A549 (cell line): ENCODE results near the gene MALRD1. TPM values are rescaled to one million over a fixed set of nuclear protein-coding genes. Genes with fewer than 3 reads are reported as not detected.
"Not testable (repeated sequence)": the region's sequence is repeated elsewhere in the genome, so short reads cannot be mapped to it uniquely, and the experiment has no call there.

ENCODE experiments used
- ATAC-seq, 2 experiments: fragments of 200-7000 bp in 1 of 2; fragments of >200 bp in 1 of 2; cut with Nextera tagmentation in 1 of 2; cut with Tn5 transposase in 1 of 2; 3 replicates each; pipeline versions ENCODE4 v1.8.0 to v1.9.1; 2018 to 2020; ENCODE audit warnings: mild to moderate bottlenecking in 1 of 2, moderate library complexity in 1 of 2
- CTCF ChIA-PET: fragments of 300-600 bp; sonication (Branson Sonifier 250); formaldehyde crosslinking; extraction: SDS; loops from one replicate; lab custom pipeline; 2021; ENCODE audit warnings: antibody characterized with exemption, inconsistent platforms; lab: Yijun Ruan, JAX
- POLR2A ChIA-PET: fragments of 350-600 bp; formaldehyde crosslinking; extraction: SDS; loops from one replicate; lab custom pipeline; 2021; ENCODE audit warnings: antibody characterized with exemption, inconsistent platforms; lab: Yijun Ruan, JAX
- DNase-seq, 2 experiments: peaks; one replicate each; pipeline versions ENCODE4 v3.0.0 to v3.0.0-alpha.2; 2011 to 2016; ENCODE audit warnings: low read depth in 1 of 2, low spot score in 1 of 2
- FAIRE-seq: peaks from 2 replicates; lab custom pipeline; 2011; peaks lifted over from hg19 to GRCh38; lab: Jason Lieb, UNC
- H3K27ac ChIP-seq, 2 experiments: fragments of >200 bp; sonication (Bioruptor Twin); formaldehyde crosslinking; 3 replicates each; pipeline ENCODE4 v1.5.1; 2016 to 2017
- H3K4me1 ChIP-seq: fragments of >200 bp; sonication (Bioruptor Twin); formaldehyde crosslinking; 3 replicates; pipeline ENCODE4 v1.6.1; 2016
- H3K4me2 ChIP-seq: fragments of >200 bp; sonication (Bioruptor Twin); formaldehyde crosslinking; 3 replicates; pipeline ENCODE4 v1.6.1; 2016
- H3K4me3 ChIP-seq: fragments of >200 bp; sonication (Bioruptor Twin); formaldehyde crosslinking; 3 replicates; pipeline ENCODE4 v1.5.1; 2016
- H3K9me3 ChIP-seq: fragments of >200 bp; sonication (Bioruptor Twin); formaldehyde crosslinking; 3 replicates; pipeline ENCODE4 v1.6.1; 2016
- BCL3 ChIP-seq: fragments of >200 bp; sonication (Bioruptor Twin); formaldehyde crosslinking; IDR thresholded peaks from 3 replicates; pipeline ENCODE4 v1.6.1; 2016
- BHLHE40 ChIP-seq: IDR thresholded peaks from 2 replicates; pipeline ENCODE4 v1.6.1; 2012; ENCODE audit warnings: low read depth, low read length, inconsistent platforms
- CBX8 ChIP-seq: fragments of 200-600 bp; sonication (generic); IDR thresholded peaks from 2 replicates; pipeline ENCODE4 v1.6.1; 2016
- CHD2 ChIP-seq: fragments of 150-350 bp; IDR thresholded peaks from 2 replicates; pipeline ENCODE4 v1.6.1; 2014; ENCODE audit warnings: low read length; ENCODE audit not compliant: partially characterized antibody
- E2F6 ChIP-seq: IDR thresholded peaks from 2 replicates; pipeline ENCODE4 v1.6.1; 2012; ENCODE audit warnings: low read depth, borderline replicate concordance
- EHMT2 ChIP-seq: fragments of 200-600 bp; sonication (generic); IDR thresholded peaks from 2 replicates; pipeline ENCODE4 v1.6.1; 2016; ENCODE audit warnings: antibody characterized with exemption, low read depth, mild to moderate bottlenecking, moderate library complexity
- ELK1 ChIP-seq: fragments of 150-350 bp; IDR thresholded peaks from 2 replicates; pipeline ENCODE4 v1.6.1; 2014; ENCODE audit warnings: low read depth, mild to moderate bottlenecking, low read length
- FOSL2 ChIP-seq, 2 experiments: fragments of 450-650 bp in 1 of 2; fragments of >200 bp in 1 of 2; sonication (Bioruptor Twin) in 1 of 2; formaldehyde crosslinking; IDR thresholded peaks; 2 replicates each; pipeline versions ENCODE4 v1.5.0 to v1.6.1; 2016 to 2020; ENCODE audit warnings: mild to moderate bottlenecking in 1 of 2, moderate library complexity in 1 of 2
- HES2 ChIP-seq: fragments of >200 bp; sonication (Bioruptor Twin); formaldehyde crosslinking; IDR thresholded peaks from 2 replicates; pipeline ENCODE4 v1.6.1; 2016
- HEYL ChIP-seq: fragments of 250-450 bp; sonication (Bioruptor Pico); IDR thresholded peaks from 2 replicates; pipeline ENCODE4 v1.8.0; 2021; ENCODE audit warnings: mild to moderate bottlenecking, moderate library complexity
- HOXA7 ChIP-seq: fragments of 250-450 bp; sonication (Bioruptor Pico); IDR thresholded peaks from 2 replicates; pipeline ENCODE4 v1.5.0; 2020; ENCODE audit warnings: mild to moderate bottlenecking, moderate library complexity
- HOXB13 ChIP-seq: fragments of 250-450 bp; sonication (Bioruptor Pico); IDR thresholded peaks from 2 replicates; pipeline ENCODE4 v1.5.0; 2020; ENCODE audit warnings: low read depth, mild to moderate bottlenecking, moderate library complexity
- JUNB ChIP-seq: fragments of >200 bp; sonication (Bioruptor Twin); formaldehyde crosslinking; IDR thresholded peaks from 2 replicates; pipeline ENCODE4 v1.6.1; 2016
- KDM1A ChIP-seq: fragments of 200-600 bp; sonication (generic); IDR thresholded peaks from 2 replicates; pipeline ENCODE4 v1.6.1; 2016; ENCODE audit warnings: low read depth, mild to moderate bottlenecking
- KDM5A ChIP-seq: fragments of 200-600 bp; sonication (generic); IDR thresholded peaks from 2 replicates; pipeline ENCODE4 v1.6.1; 2016; ENCODE audit warnings: antibody characterized with exemption, mild to moderate bottlenecking
- MAFK ChIP-seq: fragments of 450-650 bp; IDR thresholded peaks from 2 replicates; pipeline ENCODE4 v1.6.1; 2014; ENCODE audit not compliant: partially characterized antibody
- MAX ChIP-seq: IDR thresholded peaks from 2 replicates; pipeline ENCODE4 v1.6.1; 2012
- NFE2L2 ChIP-seq: fragments of 150-350 bp; conservative IDR thresholded peaks from 2 replicates; pipeline ENCODE4 v1.6.1; 2014; ENCODE audit warnings: low read length
- PHF8 ChIP-seq: fragments of 200-600 bp; sonication (generic); IDR thresholded peaks from 2 replicates; pipeline ENCODE4 v1.6.1; 2016; ENCODE audit warnings: low read depth, mild to moderate bottlenecking, antibody characterized with exemption, moderate library complexity, borderline replicate concordance
- RARB ChIP-seq: fragments of 250-450 bp; sonication (Bioruptor Pico); IDR thresholded peaks from 2 replicates; pipeline ENCODE4 v1.8.0; 2021; ENCODE audit warnings: mild to moderate bottlenecking, moderate library complexity
- RNF2 ChIP-seq: fragments of 200-600 bp; sonication (generic); IDR thresholded peaks from 2 replicates; pipeline ENCODE4 v1.6.1; 2016; ENCODE audit warnings: low read depth, mild to moderate bottlenecking, antibody characterized with exemption, moderate library complexity, borderline replicate concordance
- SREBF2 ChIP-seq: fragments of 450-650 bp; IDR thresholded peaks from 2 replicates; pipeline ENCODE4 v1.6.1; 2014; ENCODE audit warnings: mild to moderate bottlenecking, moderate library complexity
- ZC3H11A ChIP-seq: fragments of 450-650 bp; IDR thresholded peaks from 2 replicates; pipeline ENCODE4 v1.6.1; 2014; ENCODE audit warnings: antibody characterized with exemption, mild to moderate bottlenecking
- ZNF302 ChIP-seq: fragments of 250-450 bp; sonication (Bioruptor Pico); IDR thresholded peaks from 2 replicates; pipeline ENCODE4 v1.9.0; 2021; ENCODE audit warnings: inconsistent platforms, mild to moderate bottlenecking, moderate library complexity
- ZSCAN20 ChIP-seq: fragments of 250-450 bp; sonication (Bioruptor Pico); IDR thresholded peaks from 2 replicates; pipeline ENCODE4 v1.8.0; 2022; ENCODE audit warnings: mild to moderate bottlenecking, moderate library complexity
- WGBS: methylation state at CpG from one replicate; pipeline ENCODE4 v1.1.6; 2017; ENCODE audit errors: missing lambda C conversion rate; 5-methylcytosine and 5-hydroxymethylcytosine counted together
- polyA plus RNA-seq, 4 experiments: library from polyadenylated mRNA; depleted of rRNA in 3 of 4; stranded (reverse); fragments of >200 nt; fragmentation: RNase III in 1 of 4; extraction: RNeasy Plus Mini Kit Qiagen cat#74134 plus additional on column Dnase treatment in 1 of 4; gene quantifications; 2 replicates in 3 of 4; 3 replicates in 1 of 4; pipeline ENCODE4 v1.2.3, GENCODE V29; 2011 to 2017

The MALRD1 gene
- polyA plus RNA-seq, 2 of the 4 experiments (the other 2 are of a cell fraction) = not detected

- TF ChIP-seq PHF8 (no peak), RARB (CRISPR knock-in tag) (no peak), RNF2 (no peak), KDM5A (no peak), ELK1 (no peak), FOSL2 (IDR thresholded peaks at IDR 0.05) (no peak), FOSL2 (CRISPR knock-in tag; IDR thresholded peaks at IDR 0.05) (no peak)
Measured at GRCh38 chr10:19730907-19731217, 682.3 kb downstream of the MALRD1 start (continued).

- 69% methylated on average over 2 of the region's 2 CpGs for WGBS
- ATAC-seq = no peak
Measured at GRCh38 chr10:19731560-19731959, 683.0 kb downstream of the MALRD1 start.

GRCh38 chr10:19738440-19738839, 689.8 kb downstream of the MALRD1 start:
- no peak for DNase-seq
- H3K27ac ChIP-seq = no peak overlapping the region
- no peaks in the 10 kb centered on the region for H3K4me1 ChIP-seq
- POLR2A ChIA-PET = no interaction called here
- 15% methylated on average over 1 of the region's 1 CpG for WGBS
- FAIRE-seq = no peak
- H3K9me3 ChIP-seq = peaks cover 4% of the 10 kb centered on the region; the same call in 1 of the 3 replicates
- TF ChIP-seq RARB (CRISPR knock-in tag) (no peak), BHLHE40 (no peak), MAX (no peak), HES2 (no peak), EHMT2 (no peak), JUNB (no peak), KDM1A (no peak), ELK1 (no peak), ZNF302 (no peak), NFE2L2 (no peak)
- TF ChIP-seq, all 56 proteins: peak for 0
- no peak overlapping the region for H3K4me3 ChIP-seq
- H3K4me2 ChIP-seq = no peak overlapping the region
- ATAC-seq = no peak
- CTCF ChIA-PET = no interaction called here

More at GRCh38 chr10:19731560-19731959, 683.0 kb downstream of the MALRD1 start:
- Histone ChIP-seq H3K4me2 (no peak overlapping the region), H3K27ac (no peak overlapping the region), H3K4me1 (no peaks in the 10 kb centered on the region), H3K4me3 (no peak overlapping the region), H3K9me3 (no peaks in the 10 kb centered on the region)
- no peak for FAIRE-seq
- ChIA-PET POLR2A (no interaction called here), CTCF (no interaction called here)
- no peak for DNase-seq
- TF ChIP-seq CHD2 = no peak
- no peak for TF ChIP-seq HEYL (CRISPR knock-in tag)
- TF ChIP-seq MAFK = no peak
- TF ChIP-seq ZSCAN20 (CRISPR knock-in tag) = no peak
- no peak for TF ChIP-seq ZC3H11A
- no peak for TF ChIP-seq E2F6
- no peak for TF ChIP-seq HOXB13
- no peak for TF ChIP-seq SREBF2
- no peak for TF ChIP-seq HOXA7
- TF ChIP-seq FOSL2 (IDR thresholded peaks at IDR 0.05) = no peak
- no peak for TF ChIP-seq FOSL2 (CRISPR knock-in tag; IDR thresholded peaks at IDR 0.05)
- TF ChIP-seq BCL3 = no peak
- TF ChIP-seq CBX8 = no peak
- TF ChIP-seq KDM1A = no peak

GRCh38 chr10:19739232-19739631, 690.6 kb downstream of the MALRD1 start:
- H3K4me2 ChIP-seq, ATAC-seq, H3K4me3 ChIP-seq, H3K4me1 ChIP-seq, H3K9me3 ChIP-seq, POLR2A ChIA-PET, DNase-seq, FAIRE-seq, H3K27ac ChIP-seq, CTCF ChIA-PET: not testable (repeated sequence)
- 24% methylated on average over 7 of the region's 7 CpGs for WGBS

- FAIRE-seq, H3K4me3 ChIP-seq, H3K9me3 ChIP-seq, H3K4me1 ChIP-seq, ATAC-seq, H3K27ac ChIP-seq, POLR2A ChIA-PET, DNase-seq, H3K4me2 ChIP-seq: not testable (repeated sequence)
- CTCF ChIA-PET = interaction anchor here (0.7 kb wide), 1 partner anchor 1350 kb away, joined by 3 read pairs; no protein-coding TSS in a partner anchor
- WGBS = 53% methylated on average over 4 of the region's 4 CpGs
Measured at GRCh38 chr10:19742144-19742543, 693.5 kb downstream of the MALRD1 start.
